GM23338 (cell line): ENCODE results near the gene GLI3. TPM values are rescaled to one million over a fixed set of nuclear protein-coding genes. Genes with fewer than 3 reads are reported as not detected.

Experiments
- ATAC-seq: fragments of 200-7000 bp; cut with Tn5 transposase; 3 replicates; pipeline ENCODE4 v1.9.1; 2020
- DNase-seq: peaks from one replicate; pipeline ENCODE4 v3.0.0-alpha.2; 2015; ENCODE audit warnings: low spot score
- H2AFZ ChIP-seq: fragments of 200-600 bp; sonication (generic); 2 replicates; pipeline ENCODE4 v1.8.0; 2016; ENCODE audit warnings: antibody characterized with exemption, mild to moderate bottlenecking, moderate library complexity
- H3F3A ChIP-seq: fragments of 200-600 bp; sonication (generic); replicated peaks from 2 replicates; pipeline ENCODE4 v1.8.0; 2017; ENCODE audit warnings: antibody characterized with exemption, mixed run types, low read depth
- H3K27ac ChIP-seq: fragments of 200-600 bp; sonication (generic); 2 replicates; pipeline ENCODE4 v1.6.1; 2016; ENCODE audit warnings: low read depth
- H3K27me3 ChIP-seq: fragments of 200-600 bp; sonication (generic); 2 replicates; pipeline ENCODE4 v1.8.0; 2016; ENCODE audit warnings: mild to moderate bottlenecking, mixed run types, moderate library complexity; ENCODE audit not compliant: insufficient read depth
- H3K36me3 ChIP-seq: fragments of 200-600 bp; sonication (generic); 2 replicates; pipeline ENCODE4 v1.8.0; 2016; ENCODE audit warnings: mild to moderate bottlenecking; ENCODE audit not compliant: insufficient read depth
- H3K4me1 ChIP-seq: fragments of 200-600 bp; sonication (generic); 2 replicates; pipeline ENCODE4 v1.8.0; 2016; ENCODE audit warnings: mild to moderate bottlenecking, moderate library complexity; ENCODE audit not compliant: insufficient read depth
- H3K4me2 ChIP-seq: fragments of 200-600 bp; sonication (generic); 2 replicates; pipeline ENCODE4 v1.7.1; 2017; ENCODE audit warnings: mixed run types
- H3K4me3 ChIP-seq: fragments of 200-600 bp; sonication (generic); 2 replicates; pipeline ENCODE4 v1.6.1; 2016; ENCODE audit warnings: mixed run types
- H3K79me2 ChIP-seq: fragments of 200-600 bp; sonication (generic); replicated peaks from 2 replicates; pipeline ENCODE4 v1.8.0; 2017; ENCODE audit warnings: mild to moderate bottlenecking; ENCODE audit not compliant: insufficient read depth
- H3K9me2 ChIP-seq: fragments of 200-600 bp; sonication (generic); 2 replicates; pipeline ENCODE4 v1.8.0; 2017; ENCODE audit not compliant: insufficient read depth
- H4K20me1 ChIP-seq: fragments of 200-600 bp; sonication (generic); replicated peaks from 2 replicates; pipeline ENCODE4 v1.8.0; 2017; ENCODE audit warnings: mild to moderate bottlenecking; ENCODE audit not compliant: insufficient read depth
- H3K27ac Mint-ChIP-seq: 2 replicates; pipeline ENCODE4 v1.8.0; 2020; ENCODE audit warnings: inconsistent platforms, mild to moderate bottlenecking, moderate library complexity, mixed read lengths
- H3K27me3 Mint-ChIP-seq: 3 replicates; pipeline ENCODE4 v1.8.0; 2022; ENCODE audit warnings: low read depth, mild to moderate bottlenecking, moderate library complexity, mixed read lengths, inconsistent platforms; ENCODE audit not compliant: insufficient read depth, poor library complexity
- H3K36me3 Mint-ChIP-seq: 3 replicates; pipeline ENCODE4 v1.8.0; 2021; ENCODE audit warnings: low read depth, mild to moderate bottlenecking, inconsistent platforms, moderate library complexity, mixed read lengths
- H3K4me1 Mint-ChIP-seq: 3 replicates; pipeline ENCODE4 v1.8.0; 2020; ENCODE audit warnings: mild to moderate bottlenecking, inconsistent platforms, mixed read lengths
- H3K4me3 Mint-ChIP-seq: 3 replicates; pipeline ENCODE4 v1.8.0; 2021; ENCODE audit warnings: moderate library complexity, mild to moderate bottlenecking, inconsistent platforms, mixed read lengths
- H3K9me3 Mint-ChIP-seq: 3 replicates; pipeline ENCODE4 v1.8.0; 2020; ENCODE audit warnings: moderate library complexity, mild to moderate bottlenecking, inconsistent platforms, mixed read lengths
- CREB1 ChIP-seq: fragments of 250-450 bp; sonication (Bioruptor Pico); IDR thresholded peaks from 2 replicates; pipeline ENCODE4 v1.5.0; 2020; ENCODE audit warnings: low read depth, mild to moderate bottlenecking, moderate library complexity
- CTCF ChIP-seq, 2 experiments: fragments of 200-600 bp in 1 of 2; sonication (generic) in 1 of 2; conservative IDR thresholded peaks; 2 replicates each; pipeline versions ENCODE4 v1.5.1 to v1.6.1; 2016 to 2017; ENCODE audit warnings: antibody characterized with exemption in 2 of 2, low read depth in 2 of 2, mild to moderate bottlenecking in 2 of 2, moderate library complexity in 1 of 2
- ETS1 ChIP-seq: IDR thresholded peaks from 2 replicates; pipeline ENCODE4 v1.6.1; 2016; ENCODE audit warnings: antibody characterized with exemption
- EZH2 ChIP-seq: fragments of 200-600 bp; sonication (generic); IDR thresholded peaks from one replicate; pipeline ENCODE4 v1.8.0; 2017; ENCODE audit warnings: antibody characterized with exemption, mild to moderate bottlenecking, low read depth; ENCODE audit not compliant: unreplicated experiment
- EZH2phosphoT487 ChIP-seq: fragments of 200-600 bp; sonication (generic); IDR thresholded peaks from one replicate; pipeline ENCODE4 v1.8.1; 2018; ENCODE audit warnings: antibody characterized with exemption; ENCODE audit not compliant: unreplicated experiment
- JUNB ChIP-seq: IDR thresholded peaks from one replicate; pipeline ENCODE4 v1.6.1; 2016; ENCODE audit warnings: antibody characterized with exemption; ENCODE audit not compliant: unreplicated experiment
- NANOG ChIP-seq: IDR thresholded peaks from 2 replicates; pipeline ENCODE4 v1.6.1; 2016; ENCODE audit warnings: antibody characterized with exemption, borderline replicate concordance
- POLR2AphosphoS5 ChIP-seq: IDR thresholded peaks from 2 replicates; pipeline ENCODE4 v1.6.1; 2016; ENCODE audit warnings: antibody characterized with exemption, low read depth
- REST ChIP-seq: IDR thresholded peaks from one replicate; pipeline ENCODE4 v1.6.1; 2018; ENCODE audit warnings: antibody characterized with exemption; ENCODE audit not compliant: unreplicated experiment
- STAT1 ChIP-seq: IDR thresholded peaks from one replicate; pipeline ENCODE4 v1.6.1; 2016; ENCODE audit warnings: antibody characterized with exemption; ENCODE audit not compliant: unreplicated experiment
- ZNF114 ChIP-seq: fragments of 250-450 bp; sonication (Bioruptor Pico); IDR thresholded peaks from 2 replicates; pipeline ENCODE4 v1.5.0; 2020; ENCODE audit warnings: mild to moderate bottlenecking, moderate library complexity
- ZNF331 ChIP-seq: fragments of 250-450 bp; sonication (Bioruptor Pico); IDR thresholded peaks from 2 replicates; pipeline ENCODE4 v1.5.0; 2020; ENCODE audit warnings: low read depth, mild to moderate bottlenecking, moderate library complexity
- ZNF462 ChIP-seq: fragments of 250-450 bp; sonication (Bioruptor Pico); IDR thresholded peaks from 2 replicates; pipeline ENCODE4 v1.5.0; 2020; ENCODE audit warnings: mild to moderate bottlenecking, moderate library complexity
- polyA plus RNA-seq: library from polyadenylated mRNA; unstranded; fragments of >200 nt; fragmentation: Nextera tagmentation; extraction: Ambion mirVana; gene quantifications from 2 replicates; pipeline ENCODE4 v1.2.1, GENCODE V29; 2016
- total RNA-seq: library from RNA; depleted of rRNA; stranded (reverse); fragments of >200 nt; shearing (Covaris generic); gene quantifications from 2 replicates; pipeline ENCODE4 v1.2.3, GENCODE V29; 2014

GLI3 gene
- total and polyA plus RNA-seq, 2 experiments from 2014 or later, result 16.1 to 17.9 TPM

- no peak overlapping the region for H3K4me2 ChIP-seq
- no peaks in the 10 kb centered on the region; the same call in 1 of the 2 replicates for H3K79me2 ChIP-seq
Observed at GRCh38 chr7:42156291-42156865, 80.6 kb downstream of the GLI3 start.

More at GRCh38 chr7:42156291-42156865, 80.6 kb downstream of the GLI3 start:
- H3K4me3 Mint-ChIP-seq, result no peak overlapping the region
- H3K4me1 ChIP-seq, result peaks cover 26% of the 10 kb centered on the region
- H2AFZ ChIP-seq, result no peak overlapping the region
- TF ChIP-seq ETS1 (no peak), CREB1 (CRISPR knock-in tag) (no peak), NANOG (no peak), JUNB (no peak), REST (no peak), EZH2 (no peak), EZH2phosphoT487 (no peak), STAT1 (no peak), ZNF114 (no peak), POLR2AphosphoS5 (no peak), CTCF (conservative IDR thresholded peaks at IDR 0.05; ENCODE audit: low read depth in 2 of 2) (no peak), ZNF331 (no peak), ZNF462 (CRISPR knock-in tag) (no peak)
- H4K20me1 ChIP-seq, result peaks cover 5% of the 10 kb centered on the region; the same call in 1 of the 2 replicates
- H3K27me3 Mint-ChIP-seq, result peaks cover 2% of the 10 kb centered on the region
- no peak overlapping the region for H3K4me3 ChIP-seq
- H3K4me1 Mint-ChIP-seq, result peaks cover 36% of the 10 kb centered on the region
- H3K9me3 Mint-ChIP-seq, result no peaks in the 10 kb centered on the region
- no peaks in the 10 kb centered on the region for H3K36me3 ChIP-seq
- no peaks in the 10 kb centered on the region for H3K9me2 ChIP-seq
- DNase-seq (no peak), ATAC-seq (no peak)
- no peak overlapping the region for H3K27ac Mint-ChIP-seq
- no peaks in the 10 kb centered on the region for H3K36me3 Mint-ChIP-seq
- H3K27ac ChIP-seq, result no peak overlapping the region
- no peaks in the 10 kb centered on the region for H3F3A ChIP-seq
- no peaks in the 10 kb centered on the region for H3K27me3 ChIP-seq
